ENCODE data around the gene MGST3.
"Not testable (repeated sequence)": the region's sequence is repeated elsewhere in the genome, so short reads cannot be mapped to it uniquely, and the experiment has no call there.

Gene MGST3

GRCh38 chr1:165629848-165630628 is 996 bp upstream of the MGST3 start:
- no peak for DNase-seq

GRCh38 chr1:165631342-165632151 is 513 bp downstream of the MGST3 start:
- DNase-seq = peak; percentile 71

- no peak for DNase-seq
Measured at GRCh38 chr1:165632152-165632469, 1.1 kb downstream of the MGST3 start.

- DNase-seq = no peak
Measured at GRCh38 chr1:165632491-165632890, 1.5 kb downstream of the MGST3 start.

- no peak for DNase-seq
Measured at GRCh38 chr1:165633614-165634013, 2.6 kb downstream of the MGST3 start.

- DNase-seq = no peak
Measured at GRCh38 chr1:165634154-165634921, 3.3 kb downstream of the MGST3 start.

- no peak for DNase-seq
Measured at GRCh38 chr1:165635329-165635728, 4.3 kb downstream of the MGST3 start.

GRCh38 chr1:165635823-165636222 is 4.8 kb downstream of the MGST3 start:
- DNase-seq = no peak

- DNase-seq = no peak
Measured at GRCh38 chr1:165637427-165637826, 6.4 kb downstream of the MGST3 start.

- not testable (repeated sequence) for DNase-seq
Measured at GRCh38 chr1:165638211-165638610, 7.2 kb downstream of the MGST3 start.

GRCh38 chr1:165639821-165640623 is 9.0 kb downstream of the MGST3 start:
- no peak for DNase-seq

GRCh38 chr1:165641231-165641987 is 10.4 kb downstream of the MGST3 start:
- no peak for DNase-seq

- no peak for DNase-seq
Measured at GRCh38 chr1:165644064-165644735, 13.2 kb downstream of the MGST3 start.

- DNase-seq = no peak
Measured at GRCh38 chr1:165645654-165646366, 14.8 kb downstream of the MGST3 start.

- no peak for DNase-seq
Measured at GRCh38 chr1:165647517-165647916, 16.5 kb downstream of the MGST3 start.

- DNase-seq = no peak
Measured at GRCh38 chr1:165647970-165648369, 16.9 kb downstream of the MGST3 start.

GRCh38 chr1:165648919-165649572 is 18.0 kb downstream of the MGST3 start:
- DNase-seq = no peak

- DNase-seq = no peak
Measured at GRCh38 chr1:165650981-165651625, 20.1 kb downstream of the MGST3 start.

GRCh38 chr1:165658766-165659580 is 27.9 kb downstream of the MGST3 start:
- DNase-seq = not testable (repeated sequence)
